Dermis microvascular lymphatic vessel endothelial cell (primary cell): ENCODE data around the gene CHST13. TPM values are rescaled to one million over a fixed set of nuclear protein-coding genes. Genes with fewer than 3 reads are reported as not detected.

Source experiments
- DNase-seq, 2 donors: peaks; one replicate each; pipeline versions ENCODE4 v3.0.0 to v3.0.0-alpha.2; 2010; ENCODE audit warnings: low read depth in 2 of 2
- total RNA-seq: library from RNA; depleted of rRNA; stranded (reverse); fragments of >200 nt; gene quantifications from 2 replicates; pipeline ENCODE4 v1.2.1, GENCODE V29; 2014

CHST13 gene
- total RNA-seq, 1 donor from 2014 or later: not detected

DNA sequence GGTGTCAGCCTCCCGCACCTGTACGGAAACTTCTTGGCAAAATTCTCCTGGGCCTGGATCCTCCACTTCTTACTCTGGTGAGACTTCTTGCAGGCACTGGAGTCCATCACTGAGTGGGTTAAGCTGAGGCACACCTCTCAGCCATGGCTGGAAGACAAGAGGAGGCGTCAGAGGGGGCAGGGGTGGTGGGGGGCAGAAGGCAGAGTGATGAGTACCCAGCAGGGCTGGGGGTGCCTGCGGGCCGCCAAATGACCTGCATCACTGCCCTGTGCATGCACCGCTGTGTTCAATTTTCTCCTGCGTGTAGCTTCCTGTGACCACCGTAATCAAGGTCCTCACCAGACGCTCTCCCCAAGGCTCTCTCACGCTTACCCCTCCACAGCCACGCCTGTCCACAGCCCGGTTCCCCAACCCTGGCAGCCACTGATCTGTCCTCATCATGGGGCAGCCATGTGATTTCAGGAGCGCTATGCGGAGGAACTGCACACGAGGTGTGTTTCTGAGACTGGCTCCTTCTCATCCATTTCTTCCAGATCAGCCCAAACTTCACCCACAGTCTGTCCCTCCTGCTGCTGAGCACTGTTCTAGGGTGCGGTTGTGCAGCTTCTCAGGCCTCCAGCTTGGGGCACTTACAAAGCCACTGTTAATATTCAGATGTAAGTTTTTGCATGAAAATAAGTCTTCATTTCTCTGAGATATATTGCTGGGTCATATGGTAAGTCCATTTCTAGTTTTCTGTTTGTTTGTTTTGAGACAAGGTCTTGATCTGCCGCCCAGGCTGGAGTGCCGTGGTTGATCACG lies 29.5 kb downstream of the CHST13 start:
- no peak for DNase-seq

DNA sequence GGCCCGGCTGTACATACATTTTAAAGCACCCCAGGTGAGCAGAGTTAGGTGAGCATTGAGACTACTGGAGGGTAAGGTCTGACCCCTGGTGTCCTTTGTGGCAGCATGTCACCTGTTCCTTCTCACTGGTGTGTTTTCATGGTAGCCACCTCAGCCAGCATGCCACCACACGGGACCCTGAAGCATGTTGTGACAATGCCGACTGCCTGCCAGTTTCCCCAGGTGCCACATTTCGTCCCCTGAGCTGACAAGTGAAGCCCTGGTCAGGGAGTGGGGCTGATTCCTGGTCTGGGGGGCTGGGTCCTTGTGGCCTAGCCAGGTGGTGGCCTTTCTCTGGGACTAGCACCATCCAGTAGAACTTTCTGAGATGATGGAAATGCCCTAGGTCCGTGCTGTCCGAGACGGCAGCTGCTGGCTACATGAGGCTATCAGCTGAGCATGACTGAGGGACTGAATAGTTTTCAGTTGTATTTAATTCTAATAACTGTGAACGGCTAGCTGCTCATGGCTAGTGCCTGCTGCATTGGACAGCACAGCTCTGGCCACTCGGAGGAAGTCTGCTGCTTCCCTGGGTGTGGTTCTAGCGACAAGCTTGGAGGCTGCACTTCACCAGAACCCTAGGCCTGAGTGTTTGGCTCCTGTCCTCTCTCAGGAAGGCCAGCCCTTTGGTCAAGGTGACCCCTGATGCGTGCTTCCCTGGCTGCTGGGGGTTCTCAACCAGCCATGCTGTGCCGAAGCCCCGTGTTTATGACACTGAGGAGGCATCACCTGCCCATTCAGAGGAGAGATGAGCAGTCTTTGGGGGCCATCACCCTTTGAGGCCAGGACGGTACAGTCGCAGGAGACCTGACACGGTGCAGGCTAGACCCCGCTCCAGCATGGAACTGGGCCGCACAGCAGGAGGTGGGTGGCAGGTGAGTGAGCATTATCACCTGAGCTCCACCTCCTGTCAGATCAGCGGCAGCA lies 30.9 kb downstream of the CHST13 start:
- no peak for DNase-seq

DNA sequence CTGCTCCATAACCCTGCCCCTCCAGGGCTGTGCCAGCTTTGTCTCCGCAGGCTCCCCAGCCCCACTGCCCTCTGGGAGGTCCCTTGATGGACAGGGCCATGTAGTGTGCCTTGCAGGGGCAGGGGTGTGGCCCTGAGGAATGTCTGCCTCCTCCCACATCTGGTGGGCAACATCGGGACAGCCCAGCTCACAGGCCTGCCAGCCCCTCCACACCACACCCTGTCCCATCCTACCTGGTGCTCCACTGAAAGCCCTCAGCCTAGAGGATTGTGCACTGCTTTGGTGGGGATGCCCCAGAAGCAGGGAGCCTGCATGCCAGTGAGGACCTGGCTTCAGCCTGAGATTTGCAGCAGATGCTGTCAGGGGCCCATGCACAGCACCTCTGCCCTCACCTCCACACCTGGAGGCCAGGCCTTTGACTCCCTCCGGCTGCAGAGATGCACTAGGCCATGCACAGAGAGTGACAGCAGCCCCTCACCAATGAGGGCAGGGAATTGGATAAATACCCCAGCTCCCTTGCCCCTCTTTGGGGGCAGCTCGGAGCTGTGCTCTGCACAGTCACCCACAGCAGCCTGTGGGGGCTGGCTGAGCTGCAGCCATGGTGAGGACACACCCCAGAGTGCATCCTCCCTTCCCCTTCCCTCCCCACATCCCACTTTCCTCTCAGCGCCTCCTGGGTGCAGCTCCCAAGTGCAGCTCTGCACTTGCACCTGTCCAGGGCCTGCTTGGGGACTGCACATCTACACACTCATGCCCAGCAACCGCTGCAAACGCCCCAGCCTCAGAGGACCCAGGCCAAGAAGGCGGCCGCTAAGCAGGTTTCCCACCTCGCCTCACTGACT lies 32.1 kb downstream of the CHST13 start:
- no peak for DNase-seq

DNA sequence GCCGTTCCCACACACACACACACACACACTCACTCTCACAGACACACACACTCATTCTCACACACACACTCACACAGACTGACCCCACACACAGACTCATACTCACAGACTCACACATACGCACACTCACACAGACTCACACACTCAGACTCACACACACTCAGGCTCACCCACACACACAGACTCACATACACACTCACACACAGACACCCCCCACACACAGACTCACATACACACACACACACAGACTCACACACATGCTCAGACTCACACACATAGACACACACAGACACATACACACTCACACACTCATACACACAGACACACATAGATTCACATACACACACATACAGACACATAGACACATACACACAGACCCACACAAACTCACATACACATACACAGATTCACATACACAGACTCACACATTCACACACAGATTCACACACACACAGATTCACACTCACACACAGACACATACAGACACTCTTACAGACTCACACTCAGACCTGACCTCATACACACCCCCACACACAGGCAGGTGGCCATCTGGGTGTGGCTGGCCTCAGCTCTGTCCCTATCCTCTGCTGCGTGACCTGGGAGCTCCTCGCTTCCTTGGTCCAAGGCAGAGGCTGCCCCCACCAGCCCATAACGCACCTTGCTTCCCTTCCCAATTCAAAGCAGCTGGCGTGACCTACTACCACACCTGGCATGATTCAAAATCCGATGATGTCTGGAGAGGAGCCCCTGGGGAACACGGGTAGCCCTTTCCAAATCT lies 32.9 kb downstream of the CHST13 start:
- DNase-seq: no peak

DNA sequence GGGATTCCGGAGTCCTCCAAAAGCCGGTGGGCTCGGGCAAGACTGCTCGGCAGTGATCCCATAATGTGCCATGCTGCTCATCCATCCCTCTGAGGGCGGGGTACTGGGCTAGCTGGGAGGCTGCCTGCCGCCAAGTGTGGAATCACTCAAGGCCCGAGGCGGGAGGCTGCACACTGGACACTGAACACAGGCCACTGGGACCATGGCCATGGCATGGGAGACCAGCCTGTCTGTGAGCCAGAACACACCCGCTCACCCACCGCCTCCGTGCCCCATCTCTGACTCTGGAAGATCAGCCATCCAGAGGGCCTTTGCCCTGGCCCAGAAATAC lies 33.4 kb downstream of the CHST13 start:
- DNase-seq: no peak

DNA sequence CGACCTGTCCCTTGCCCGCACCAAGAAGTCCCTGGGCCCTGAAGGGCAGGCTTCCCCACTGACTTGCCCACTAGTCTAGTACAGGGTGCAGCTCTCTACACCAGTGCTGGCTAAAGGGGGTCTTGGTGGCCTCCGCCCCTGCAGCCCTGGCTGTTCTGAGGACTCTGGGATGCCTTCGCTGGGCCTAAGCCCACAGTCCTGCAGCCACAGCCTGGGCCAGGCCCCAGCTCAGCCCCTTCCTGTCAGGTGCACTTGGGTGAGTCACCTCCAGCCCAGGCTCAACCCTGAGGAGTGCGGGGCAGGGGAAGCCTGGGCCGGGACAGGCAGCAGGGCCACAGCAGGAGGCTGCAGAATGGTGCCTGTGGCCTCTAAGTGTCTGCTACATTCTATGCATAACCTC lies 33.8 kb downstream of the CHST13 start:
- no peak for DNase-seq

DNA sequence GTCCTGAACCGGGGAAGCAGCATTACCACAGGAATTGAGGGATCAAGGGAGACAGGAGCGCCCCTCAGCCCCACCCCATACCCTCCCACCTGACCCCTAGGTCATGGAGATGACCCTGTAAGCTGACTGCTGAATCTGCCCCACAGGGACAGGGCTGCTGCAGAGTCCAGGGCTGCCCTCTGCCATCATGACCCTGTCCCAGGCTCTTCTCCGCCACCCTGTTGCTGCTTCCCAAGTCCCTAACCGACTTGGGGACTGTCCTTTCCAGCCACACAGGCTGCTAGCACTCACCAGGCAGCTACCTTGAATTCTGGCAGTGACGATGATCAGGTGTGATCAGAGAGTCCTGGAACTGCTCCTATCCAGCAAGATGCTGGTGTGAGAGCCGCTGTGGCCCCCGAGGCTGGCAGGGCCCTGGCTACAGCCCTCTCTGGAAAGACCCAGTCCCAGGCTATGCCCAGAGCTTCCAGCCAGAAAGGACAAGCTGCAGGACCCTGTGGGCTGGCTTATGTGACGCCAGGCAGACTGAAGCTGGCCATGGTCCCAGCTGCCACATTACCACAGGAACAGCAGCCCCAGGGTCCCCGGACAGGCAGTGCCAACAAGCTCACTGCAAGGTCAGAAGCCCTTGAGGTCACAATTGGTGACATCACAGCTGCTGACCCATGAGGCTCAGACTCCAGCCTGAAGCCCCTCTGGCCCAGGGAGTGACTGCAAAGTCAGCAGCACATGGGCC lies 34.5 kb downstream of the CHST13 start, which contains the start of gene C3orf22:
Gene C3orf22 (minus strand): TSS at position 597 of the 736 bp plus-strand sequence. CDS start 5,542 bp downstream, outside the sequence.
- no peak for DNase-seq

DNA sequence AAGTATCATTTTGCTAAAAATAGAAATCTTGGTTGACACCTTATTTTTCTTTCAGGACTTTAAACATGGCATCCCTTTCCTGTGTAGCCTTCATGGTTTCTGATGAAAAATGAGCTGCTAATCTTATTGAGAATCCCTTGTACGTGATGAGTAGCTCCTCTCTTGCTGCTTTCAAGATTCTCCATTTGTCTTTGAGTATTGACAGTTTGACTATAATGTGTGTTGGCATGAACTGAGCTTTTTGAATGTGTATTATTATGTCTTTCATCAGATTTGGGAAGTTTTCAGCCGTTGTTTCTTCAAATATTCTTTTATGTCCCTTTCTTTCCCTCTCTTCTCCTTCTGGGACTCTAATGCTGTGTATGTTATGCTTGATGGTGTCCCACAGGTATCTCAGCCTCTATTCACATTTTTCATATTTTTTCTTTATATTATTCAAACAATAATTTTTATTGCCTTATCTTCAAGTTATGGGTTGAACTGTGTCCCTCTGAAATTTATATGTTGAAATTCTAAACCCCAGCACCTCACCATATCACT lies 38.9 kb downstream of the CHST13 start:
- no peak for DNase-seq

DNA sequence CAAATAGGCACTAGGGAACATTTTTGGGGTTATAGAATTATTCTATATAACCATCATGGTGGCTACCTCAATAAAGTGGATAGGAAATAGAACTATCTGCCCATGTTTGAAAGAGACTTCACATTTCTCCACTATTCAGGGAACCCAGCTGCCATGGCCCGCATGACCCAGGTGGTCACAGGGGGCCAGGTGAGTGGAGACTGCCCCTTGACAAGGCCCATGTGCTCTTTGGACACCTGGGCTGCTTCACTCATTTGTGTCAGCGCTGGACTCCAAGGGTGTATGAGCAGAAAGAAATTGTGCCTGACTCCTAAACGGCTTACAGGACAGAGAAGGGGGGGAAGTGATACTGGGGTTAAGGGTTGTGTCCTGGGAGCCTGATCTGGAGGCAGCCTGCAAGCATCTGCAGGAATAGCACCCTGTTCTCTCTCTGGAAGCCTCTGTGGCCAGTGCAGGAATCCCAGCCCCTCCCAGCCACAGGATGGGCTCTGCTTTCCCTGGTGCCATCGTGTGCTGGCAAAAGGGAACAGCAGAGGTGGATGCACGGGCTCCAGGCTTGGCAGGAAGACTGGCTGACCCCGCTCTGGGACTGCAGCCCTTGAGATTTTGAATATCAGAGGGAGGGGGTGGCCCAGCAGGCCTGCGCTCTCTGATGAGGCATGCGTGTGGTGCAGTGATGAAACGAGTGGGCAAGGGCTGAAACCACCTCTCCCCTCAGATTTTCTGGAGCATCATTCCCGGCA lies 43.9 kb downstream of the CHST13 start:
- DNase-seq: no peak

DNA sequence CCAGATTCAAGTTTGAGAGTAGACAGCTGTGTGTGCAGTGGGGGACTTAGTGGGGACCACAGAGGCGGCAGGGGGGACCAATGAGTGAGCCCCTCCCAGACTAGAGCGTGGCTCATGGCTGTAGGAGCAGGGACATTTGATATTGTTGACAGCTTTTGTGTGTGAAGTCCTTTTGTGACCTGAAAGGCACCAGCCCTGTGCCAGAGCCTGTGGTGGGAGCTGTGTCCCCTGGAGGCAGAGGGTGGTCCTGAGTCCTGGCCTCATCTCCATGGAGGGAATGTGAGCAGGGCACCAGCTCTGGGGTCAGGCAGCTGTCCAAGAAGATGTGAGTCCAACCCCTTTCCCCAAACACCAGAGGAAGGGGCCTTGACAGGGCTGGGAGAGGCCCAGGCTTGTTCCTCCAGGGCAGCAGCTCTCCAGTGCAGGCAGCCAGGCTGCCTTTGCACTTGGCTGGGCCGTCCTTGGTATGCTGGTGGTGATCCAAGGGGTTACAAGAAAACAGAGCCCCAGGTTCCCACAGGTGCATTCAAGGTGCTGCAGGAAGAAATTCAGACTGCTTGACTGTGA lies 44.9 kb downstream of the CHST13 start:
- DNase-seq: no peak

DNA sequence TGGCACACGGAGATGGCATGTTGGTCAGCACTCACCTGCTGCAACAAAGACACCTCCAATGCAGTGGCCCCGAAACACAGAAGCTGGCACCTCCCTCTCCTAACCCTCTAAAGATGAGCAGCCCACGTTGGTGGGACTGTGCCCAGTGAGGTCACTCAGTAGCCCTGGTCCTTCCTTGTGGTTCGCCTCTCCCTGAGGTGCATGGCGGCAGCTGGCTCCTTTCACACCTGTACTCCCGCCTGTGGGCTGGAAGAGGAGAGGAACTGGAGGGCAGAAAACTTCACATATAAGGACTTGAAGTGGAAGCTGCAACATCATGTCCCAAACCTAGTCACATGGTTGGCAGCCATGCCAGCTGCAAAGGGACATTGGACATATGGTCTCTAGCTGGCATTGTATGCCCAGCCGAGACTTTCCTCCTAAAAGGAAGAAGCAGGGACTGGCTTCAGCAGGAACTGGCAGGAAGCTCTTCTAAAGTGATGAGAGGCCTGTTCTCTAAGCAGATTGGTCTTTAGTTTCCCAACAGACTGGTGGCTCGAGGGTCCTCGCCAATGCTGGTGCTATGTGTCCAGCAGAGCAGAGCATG lies 45.5 kb downstream of the CHST13 start:
- no peak for DNase-seq

DNA sequence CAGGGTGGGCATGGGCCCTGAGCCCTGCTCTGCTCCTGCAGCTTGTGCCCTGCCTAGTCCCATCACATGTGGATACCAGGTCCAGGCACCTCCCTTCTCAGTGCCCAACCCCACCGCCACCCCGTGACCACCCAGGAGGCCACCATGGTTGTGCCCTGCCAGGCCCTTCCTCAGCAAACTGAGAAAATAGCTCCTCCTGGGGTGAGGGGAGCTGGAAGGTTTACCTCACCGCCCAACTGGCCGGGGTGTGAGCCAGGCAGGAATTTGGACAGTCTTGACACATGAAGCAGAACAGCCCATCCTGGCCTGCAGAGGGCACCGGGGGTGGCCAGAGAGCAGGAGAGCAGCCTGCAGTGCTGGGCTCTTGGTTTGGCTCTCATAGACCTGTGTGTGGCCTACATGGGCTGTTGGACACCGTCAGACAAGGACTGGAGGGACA lies 46.2 kb downstream of the CHST13 start:
- no peak for DNase-seq

DNA sequence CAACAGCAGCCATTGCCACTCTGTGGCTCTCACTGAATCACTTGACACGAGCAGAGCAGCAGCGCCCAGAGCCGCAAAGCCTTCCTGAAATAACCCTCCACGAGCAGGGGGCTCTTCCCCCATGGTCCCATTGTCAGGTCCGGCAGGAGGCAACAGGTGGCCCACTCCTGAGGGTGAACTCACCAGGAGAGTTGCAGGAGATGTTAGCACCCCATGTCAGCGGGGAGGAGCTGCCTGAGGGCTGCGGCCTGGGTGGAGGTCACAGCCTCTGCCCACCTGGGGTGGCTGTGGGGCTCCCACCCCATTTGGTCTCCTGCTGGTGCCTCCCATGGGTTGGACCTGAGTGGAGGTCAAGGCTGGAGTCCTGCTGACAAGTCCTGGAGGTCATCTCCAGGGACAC lies 47.1 kb downstream of the CHST13 start:
- DNase-seq: no peak

DNA sequence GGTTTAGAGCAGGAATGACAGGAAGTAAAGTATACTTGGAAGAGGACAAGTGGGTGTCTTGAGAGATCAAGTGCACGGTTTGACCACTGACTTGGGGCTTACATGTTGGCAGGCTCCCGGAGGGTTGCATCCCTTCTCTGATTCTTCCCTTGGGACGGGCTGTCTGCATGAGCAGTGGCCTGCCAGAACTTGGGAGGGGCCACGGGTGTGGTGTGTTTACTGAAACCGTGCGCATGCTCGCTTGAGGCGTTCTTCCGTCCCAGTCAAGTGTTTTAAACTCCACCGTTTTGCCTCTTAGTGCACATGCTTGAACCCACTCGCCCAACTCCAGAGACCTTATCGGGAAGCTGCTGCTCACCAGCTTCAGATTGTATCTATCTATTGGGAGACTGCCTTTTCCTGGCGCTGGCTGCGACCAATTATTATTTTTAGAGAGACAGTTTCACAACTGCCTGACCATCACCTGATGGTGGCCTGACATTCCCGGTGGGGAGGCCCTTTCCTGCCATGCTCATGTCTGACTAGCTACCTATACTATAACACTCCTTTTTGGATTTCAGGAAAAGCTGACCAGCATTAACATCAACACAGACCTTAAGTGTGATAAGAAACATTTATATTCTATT lies 49.6 kb downstream of the CHST13 start:
- DNase-seq: no peak

DNA sequence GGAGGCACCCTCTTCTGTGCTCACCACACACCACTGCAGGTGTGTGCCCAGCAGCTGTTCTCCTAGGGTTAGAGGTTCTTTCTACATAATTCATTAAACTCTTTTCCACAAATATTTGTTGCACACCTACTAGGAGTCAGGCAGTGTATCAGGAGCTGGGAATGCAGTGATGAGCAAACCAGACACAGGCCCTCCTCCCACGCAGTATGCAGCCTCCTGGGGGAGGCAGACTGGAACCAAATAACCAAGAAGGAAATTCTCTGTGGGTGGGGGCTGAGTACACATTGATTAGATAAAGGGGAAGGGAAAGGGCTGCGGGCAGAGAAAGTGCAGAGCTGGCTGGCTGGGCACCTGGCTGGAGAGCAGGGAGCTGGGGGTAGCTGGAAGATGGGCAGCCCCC lies 53.3 kb downstream of the CHST13 start:
- DNase-seq: no peak

DNA sequence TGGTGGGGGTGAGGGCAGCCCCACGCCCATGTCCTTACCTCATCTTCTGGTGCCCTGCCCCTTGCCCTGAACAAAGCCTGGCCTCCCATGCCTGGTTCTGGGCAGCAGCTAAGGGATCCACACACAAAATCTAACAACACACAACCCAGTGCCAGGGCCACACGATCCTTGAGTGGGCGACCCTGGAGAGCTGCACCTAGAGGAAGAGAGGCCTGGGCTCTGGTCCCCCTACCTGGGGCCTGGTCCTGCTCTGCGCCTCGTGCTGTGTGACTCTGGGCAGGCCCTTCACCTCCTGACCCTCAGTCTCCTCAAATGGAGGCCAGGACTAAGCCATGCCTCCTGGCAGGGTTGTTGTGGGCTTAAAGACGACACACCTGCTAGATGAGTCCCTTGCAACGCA lies 54.7 kb downstream of the CHST13 start:
- DNase-seq: no peak

DNA sequence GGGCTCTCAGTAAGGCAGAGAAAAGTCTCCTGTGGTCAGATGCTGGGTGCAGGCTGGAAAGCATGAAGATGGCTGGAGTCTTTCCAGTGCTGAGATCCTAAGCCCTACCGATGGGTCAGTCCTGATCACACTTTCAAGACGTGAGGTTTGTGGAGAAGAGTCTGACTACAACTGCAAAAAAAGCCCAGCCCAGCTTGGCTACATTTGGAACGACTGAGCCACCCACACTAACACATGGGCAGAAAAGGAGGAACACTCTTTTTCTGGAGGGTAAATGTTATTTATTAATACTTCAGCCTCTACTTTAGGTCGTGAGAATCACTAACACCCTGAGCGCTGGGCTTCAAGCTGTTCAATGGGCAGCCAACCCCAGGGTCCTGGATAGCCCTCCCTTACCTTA lies 56.8 kb downstream of the CHST13 start:
- no peak for DNase-seq

DNA sequence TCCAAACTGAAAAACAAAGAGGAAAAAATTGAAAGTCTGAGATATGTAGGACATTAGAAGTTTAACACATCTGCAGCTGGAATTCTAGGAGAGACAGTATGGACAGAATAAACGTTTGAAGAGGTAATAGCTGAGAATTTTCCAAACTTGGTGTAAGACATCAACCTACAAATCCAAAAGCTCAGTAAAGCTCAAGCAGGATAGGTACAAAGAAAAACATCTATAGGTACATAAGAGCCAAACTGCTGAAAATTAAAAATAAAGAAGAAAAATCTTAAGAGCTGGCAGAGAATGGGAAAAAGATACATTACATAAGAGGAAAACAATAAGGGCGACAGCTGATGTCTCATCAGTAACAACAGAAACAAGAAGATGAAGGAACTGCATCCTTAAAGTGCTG lies 57.6 kb downstream of the CHST13 start:
- no peak for DNase-seq
